Stomach (tissue), 4 donors: ENCODE results near the gene BTG1.

ENCODE experiments used
- EP300 ChIP-seq: sonication (generic); formaldehyde crosslinking; IDR thresholded peaks from one replicate; pipeline ENCODE4 v1.6.1; 2017; ENCODE audit warnings: antibody characterized with exemption
- TF ChIP-seq, protein P1 (sequence below), 7 experiments: fragments of 450-650 bp in 4 of 7; fragments of 200-600 bp in 3 of 7; sonication (generic) in 3 of 7; IDR thresholded peaks; one replicate each; pipeline ENCODE4 v1.5.1; 2016 to 2019; ENCODE audit warnings: antibody characterized with exemption in 7 of 7, control low read depth in 2 of 7, mild to moderate bottlenecking in 1 of 7

DNA sequence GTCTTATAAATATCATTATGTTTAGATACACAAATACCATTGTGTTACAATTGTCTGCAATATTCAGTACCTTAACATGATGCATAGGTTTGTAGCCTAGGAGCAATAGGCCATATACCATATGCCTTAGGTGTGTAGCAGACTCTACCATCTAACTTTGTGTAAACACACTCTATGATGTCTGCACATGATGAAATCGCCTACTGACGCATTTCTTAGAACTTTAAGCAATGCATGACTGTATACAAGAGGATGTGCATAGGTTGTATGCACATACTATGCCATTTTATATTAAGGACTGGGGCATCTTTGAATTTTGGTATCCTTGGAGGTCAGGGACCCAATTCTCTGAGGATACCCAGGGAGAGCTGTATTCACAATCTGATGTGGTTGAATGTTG, 10.1 kb upstream of the BTG1 start:
- TF ChIP-seq, protein P1, sequence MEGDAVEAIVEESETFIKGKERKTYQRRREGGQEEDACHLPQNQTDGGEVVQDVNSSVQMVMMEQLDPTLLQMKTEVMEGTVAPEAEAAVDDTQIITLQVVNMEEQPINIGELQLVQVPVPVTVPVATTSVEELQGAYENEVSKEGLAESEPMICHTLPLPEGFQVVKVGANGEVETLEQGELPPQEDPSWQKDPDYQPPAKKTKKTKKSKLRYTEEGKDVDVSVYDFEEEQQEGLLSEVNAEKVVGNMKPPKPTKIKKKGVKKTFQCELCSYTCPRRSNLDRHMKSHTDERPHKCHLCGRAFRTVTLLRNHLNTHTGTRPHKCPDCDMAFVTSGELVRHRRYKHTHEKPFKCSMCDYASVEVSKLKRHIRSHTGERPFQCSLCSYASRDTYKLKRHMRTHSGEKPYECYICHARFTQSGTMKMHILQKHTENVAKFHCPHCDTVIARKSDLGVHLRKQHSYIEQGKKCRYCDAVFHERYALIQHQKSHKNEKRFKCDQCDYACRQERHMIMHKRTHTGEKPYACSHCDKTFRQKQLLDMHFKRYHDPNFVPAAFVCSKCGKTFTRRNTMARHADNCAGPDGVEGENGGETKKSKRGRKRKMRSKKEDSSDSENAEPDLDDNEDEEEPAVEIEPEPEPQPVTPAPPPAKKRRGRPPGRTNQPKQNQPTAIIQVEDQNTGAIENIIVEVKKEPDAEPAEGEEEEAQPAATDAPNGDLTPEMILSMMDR (IDR thresholded peaks at IDR 0.05), result no peak
- no peak for TF ChIP-seq EP300
